ENCODE measurements around the gene SLC41A1.

- TF ChIP-seq EZH2 (IDR thresholded peaks at IDR 0.05; ENCODE audit: insufficient read depth, poor library complexity, severe bottlenecking) (no peak), EZH2phosphoT487 (IDR thresholded peaks at IDR 0.05; ENCODE audit: insufficient read depth, low read depth) (no peak)
Observed at GRCh38 chr1:205744403-205744802, 68.6 kb downstream of the SLC41A1 start.

Measured in GM23248 (cell line).